Activated T-cell treated with anti-CD3 and anti-CD28 coated beads for 24 hours (primary cell): ENCODE data around the gene TRMU.
"Not testable (repeated sequence)": the region's sequence is repeated elsewhere in the genome, so short reads cannot be mapped to it uniquely, and the experiment has no call there.

ENCODE experiments used
- DNase-seq: peaks from one replicate; pipeline ENCODE4 v3.0.0-alpha.2; 2020; ENCODE audit warnings: low read depth

Gene TRMU

DNA sequence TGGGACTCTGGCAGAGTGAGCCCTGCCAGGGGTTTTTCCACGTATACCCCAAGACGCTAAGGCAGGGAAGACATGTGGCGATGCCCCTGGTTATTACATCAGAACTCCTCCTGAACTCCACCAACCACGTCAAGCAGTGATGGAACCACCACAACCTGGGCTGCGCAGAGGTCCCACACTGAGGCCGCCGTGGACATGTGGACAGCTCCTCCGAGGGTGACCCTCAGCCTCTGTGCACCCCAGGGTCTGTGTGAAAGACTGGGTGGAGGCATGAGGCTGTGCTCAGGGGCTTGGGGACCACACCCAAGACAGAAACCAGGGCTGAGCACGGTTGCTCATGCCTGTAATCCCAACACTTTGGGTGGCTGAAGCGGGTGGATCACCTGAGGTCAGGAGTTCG is 52.2 kb downstream of the TRMU start:
- DNase-seq, result no peak

- DNase-seq, result no peak
Measured at GRCh38 chr22:46388647-46389046, 53.1 kb downstream of the TRMU start.

- no peak for DNase-seq
Measured at GRCh38 chr22:46389081-46389480, 53.6 kb downstream of the TRMU start.

DNA sequence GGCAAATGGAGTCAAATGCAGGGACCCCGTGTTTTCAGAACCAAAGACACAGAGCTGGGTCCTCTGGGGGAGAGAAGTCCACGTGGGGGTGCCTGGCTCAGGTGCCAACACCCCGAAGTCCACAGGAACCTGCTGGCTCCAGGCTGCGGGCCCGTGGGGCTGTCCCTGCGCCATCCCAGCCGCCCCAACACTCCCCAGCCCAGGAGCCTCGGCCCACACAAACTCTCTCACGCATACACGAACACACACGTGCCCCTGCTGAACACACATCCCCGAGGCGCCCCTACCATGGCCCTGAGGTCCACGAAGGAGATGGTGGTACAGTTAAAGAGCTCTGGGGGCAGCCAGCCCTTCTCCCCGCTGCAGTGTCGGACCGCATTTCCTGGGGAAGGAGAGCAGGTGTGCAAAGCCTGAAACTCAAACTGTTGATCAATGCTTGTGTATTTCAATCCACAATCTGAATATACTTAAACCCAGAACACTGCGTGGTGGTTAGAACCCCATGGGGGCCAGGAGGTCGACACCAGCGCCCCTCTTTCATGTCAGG is 54.7 kb downstream of the TRMU start:
- no peak for DNase-seq

DNA sequence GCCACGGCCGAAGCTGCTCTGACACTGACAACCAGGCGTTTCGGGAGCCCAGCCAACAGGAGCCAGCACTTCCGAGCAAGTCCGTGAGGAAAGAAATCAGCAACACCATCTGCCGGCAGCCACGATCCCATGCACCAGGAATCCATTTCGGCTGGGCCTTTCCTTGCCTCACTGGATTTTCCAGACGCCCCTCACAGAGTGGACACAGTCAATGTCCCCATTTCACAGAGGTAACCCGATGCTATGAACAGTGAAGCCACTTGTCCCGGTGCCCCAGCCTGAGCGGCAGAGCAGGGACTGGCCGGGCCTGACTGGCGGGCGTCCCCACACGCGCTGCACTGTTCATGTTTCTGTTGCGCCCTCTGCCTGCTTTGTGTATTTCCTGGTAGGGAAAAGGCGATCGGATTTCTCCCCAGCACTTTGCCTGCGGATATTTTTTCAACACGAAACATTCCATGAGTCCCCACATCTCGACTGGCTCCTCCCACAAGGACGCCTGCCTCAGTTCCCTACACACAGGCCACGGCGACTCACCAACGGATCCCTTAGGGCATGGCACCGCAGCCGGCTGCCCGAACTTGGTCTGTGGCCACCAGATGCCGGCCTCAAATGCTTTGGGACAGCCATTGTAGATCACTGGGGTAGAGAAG is 55.3 kb downstream of the TRMU start:
- DNase-seq, result no peak

DNA sequence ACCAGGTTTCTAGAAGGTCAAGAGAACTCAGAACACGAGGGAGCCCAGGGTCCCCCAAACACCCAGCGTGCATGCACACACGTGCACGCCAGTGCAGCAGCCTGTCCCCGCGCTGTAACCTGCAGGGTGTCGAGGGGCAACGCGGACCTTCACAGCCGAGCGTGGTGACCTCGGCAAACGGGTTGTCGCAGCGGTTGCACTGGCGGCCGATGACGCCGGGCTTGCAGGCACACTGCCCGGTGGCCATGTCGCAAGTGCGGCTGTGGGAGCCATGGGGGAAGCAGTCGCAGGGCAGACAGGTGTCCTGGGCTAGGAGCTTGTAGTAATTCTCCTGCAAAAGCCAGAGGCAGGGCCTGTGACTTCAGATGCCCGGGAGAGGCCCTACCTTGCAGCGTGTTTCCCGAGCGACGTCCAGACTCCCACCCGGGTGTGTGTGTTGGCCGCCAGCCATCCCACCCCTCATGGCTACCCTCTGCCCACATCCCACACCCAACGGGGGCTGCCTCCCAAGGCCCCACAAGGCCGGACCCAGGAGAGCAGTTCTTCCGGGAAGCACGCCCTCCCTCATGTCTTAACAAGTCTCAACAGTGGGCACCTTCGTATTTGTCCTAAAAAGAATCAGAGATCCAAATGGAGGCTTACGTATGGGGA is 56.1 kb downstream of the TRMU start:
- DNase-seq, result no peak

- DNase-seq, result no peak
Measured at GRCh38 chr22:46392137-46392844, 56.8 kb downstream of the TRMU start.

DNA sequence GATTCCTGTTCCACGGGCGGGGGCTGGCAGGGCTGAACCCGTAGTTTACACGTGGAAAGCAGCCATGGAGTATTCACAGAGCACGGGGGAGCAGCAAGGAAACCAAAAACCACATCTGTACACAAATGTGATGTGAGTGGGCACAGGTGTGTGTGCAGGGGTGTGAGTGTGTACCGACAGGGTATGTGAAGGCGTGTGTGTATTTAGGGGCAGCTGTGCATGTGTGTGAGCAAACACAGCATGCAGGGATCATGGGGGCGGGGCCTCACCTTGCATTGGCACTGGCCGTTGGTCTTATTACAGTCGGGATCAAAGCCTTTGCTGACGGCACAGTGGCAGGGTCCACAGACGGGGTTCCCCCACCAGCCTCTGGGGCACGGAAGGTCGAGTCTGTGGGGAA is 58.4 kb downstream of the TRMU start:
- no peak for DNase-seq

DNA sequence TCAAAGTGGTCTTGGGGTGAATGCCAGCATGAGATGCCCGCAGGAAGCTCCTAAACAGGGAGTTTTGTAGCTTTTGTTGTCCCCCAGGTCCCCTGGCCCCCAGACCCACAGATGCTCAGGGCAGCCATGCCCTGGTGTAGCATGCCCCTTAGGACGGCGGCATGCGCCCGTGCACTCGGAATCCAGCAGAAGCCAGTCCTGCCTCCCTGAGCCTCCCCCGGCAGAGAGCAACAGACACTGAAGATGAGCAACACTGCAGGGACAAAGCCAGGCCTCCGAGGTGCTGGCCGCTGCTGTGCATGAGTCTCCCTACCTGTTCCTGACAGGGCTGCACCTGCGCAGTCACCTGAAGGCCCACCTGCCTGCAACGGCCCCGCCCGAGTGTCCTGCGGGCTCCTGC is 59.1 kb downstream of the TRMU start:
- no peak for DNase-seq

- DNase-seq, result no peak
Measured at GRCh38 chr22:46395145-46395544, 59.6 kb downstream of the TRMU start.

DNA sequence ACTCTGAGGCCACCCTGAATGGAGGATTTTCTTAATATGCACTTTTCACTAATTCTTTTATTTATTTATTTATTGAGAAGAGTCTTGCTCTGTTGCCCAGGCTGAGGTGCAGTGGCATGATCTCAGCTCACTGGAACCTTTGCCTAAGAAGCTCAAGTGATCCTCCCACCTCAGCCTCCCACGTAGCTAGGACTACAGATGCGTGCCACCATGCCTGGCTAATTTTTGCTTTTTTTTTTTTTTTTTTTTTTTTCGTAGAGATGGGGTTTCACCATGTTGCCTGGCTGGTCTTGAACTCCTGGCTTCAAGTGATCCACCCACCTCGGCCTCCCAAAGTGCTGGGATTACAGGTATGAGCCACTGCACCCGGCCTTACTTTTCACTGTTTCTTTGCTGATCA is 61.5 kb downstream of the TRMU start:
- not testable (repeated sequence) for DNase-seq

GRCh38 chr22:46397514-46397913 is 62.0 kb downstream of the TRMU start:
- DNase-seq, result no peak

DNA sequence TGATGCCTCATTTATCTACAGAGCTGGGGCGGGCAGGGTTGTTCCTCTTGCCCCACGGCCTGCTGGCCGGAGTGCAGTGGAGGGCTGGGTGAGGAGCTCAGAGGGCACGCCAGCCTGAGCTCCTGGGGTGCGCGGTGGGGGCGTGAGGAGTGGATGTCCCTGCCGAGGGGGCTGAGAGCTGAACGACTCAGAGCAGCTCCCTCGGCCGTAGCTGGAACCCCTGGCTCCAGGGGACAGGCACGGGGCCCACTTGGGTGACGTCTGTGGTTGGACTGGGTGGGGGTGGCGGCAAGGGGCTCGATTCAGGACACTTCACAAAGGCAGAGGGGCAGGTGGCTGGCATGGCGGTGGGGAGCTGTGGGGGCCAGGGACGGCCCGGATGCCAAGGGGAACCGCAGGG is 62.4 kb downstream of the TRMU start:
- DNase-seq, result no peak

GRCh38 chr22:46399251-46400024 is 63.9 kb downstream of the TRMU start:
- no peak for DNase-seq

DNA sequence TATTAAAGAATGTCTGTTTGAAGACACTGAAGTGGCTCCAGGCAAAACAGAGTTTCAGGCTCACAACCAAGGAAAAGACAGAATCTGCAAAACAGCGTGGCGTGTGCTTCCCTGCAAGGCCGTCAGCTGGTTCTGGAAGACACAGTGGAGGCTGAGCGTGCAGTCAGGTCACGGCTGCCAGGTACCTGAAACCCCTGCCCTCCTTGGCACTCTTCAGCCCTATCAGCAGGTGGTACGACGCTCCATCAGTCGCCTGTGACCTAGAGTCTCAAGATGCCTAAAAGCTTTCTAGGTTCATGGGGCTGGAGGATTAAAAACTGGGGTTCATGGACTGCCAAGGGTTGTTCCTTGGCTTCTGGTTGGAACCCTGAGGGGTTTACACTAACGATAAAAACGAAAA is 65.9 kb downstream of the TRMU start:
- no peak for DNase-seq

DNA sequence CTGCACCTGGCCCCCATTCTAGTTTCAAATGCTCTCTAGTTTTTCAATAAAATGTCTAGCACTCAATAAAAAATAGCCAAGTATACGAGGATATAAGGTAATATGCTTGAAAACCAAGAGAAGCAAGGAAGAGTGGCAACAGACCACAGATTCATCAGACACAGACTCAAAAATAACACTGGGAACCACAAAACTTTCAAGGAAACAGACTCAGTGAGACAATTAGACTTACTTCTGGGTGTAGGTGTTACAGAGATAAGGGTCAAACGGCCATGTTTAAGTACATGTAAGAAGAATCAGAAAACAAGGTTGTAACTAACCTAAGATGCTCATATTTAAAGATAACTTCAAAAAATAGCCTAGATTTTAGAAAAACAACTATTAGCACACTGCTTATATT is 67.0 kb downstream of the TRMU start:
- no peak for DNase-seq

- not testable (repeated sequence) for DNase-seq
Measured at GRCh38 chr22:46403880-46404279, 68.4 kb downstream of the TRMU start.

DNA sequence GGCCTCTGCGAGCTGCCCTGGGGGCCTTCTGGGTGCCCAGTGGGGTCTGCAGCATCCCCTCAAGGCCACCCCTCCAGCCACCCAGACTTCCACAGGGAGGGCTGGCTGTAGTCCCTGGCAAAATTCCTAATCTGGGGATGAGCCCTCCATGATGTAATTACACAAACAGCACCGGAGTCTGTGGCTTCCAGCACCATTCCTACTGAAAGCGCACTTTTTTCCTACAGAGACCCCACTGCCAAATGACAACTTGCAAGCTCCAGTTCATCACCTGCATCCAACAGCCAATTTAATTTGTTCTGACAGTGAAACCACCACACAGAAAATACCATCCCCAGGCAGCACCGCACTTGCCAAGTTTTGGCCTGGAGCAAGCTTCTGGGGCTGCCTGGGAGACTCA is 70.4 kb downstream of the TRMU start:
- DNase-seq, result no peak

- no peak for DNase-seq
Measured at GRCh38 chr22:46406349-46406748, 70.8 kb downstream of the TRMU start.

DNA sequence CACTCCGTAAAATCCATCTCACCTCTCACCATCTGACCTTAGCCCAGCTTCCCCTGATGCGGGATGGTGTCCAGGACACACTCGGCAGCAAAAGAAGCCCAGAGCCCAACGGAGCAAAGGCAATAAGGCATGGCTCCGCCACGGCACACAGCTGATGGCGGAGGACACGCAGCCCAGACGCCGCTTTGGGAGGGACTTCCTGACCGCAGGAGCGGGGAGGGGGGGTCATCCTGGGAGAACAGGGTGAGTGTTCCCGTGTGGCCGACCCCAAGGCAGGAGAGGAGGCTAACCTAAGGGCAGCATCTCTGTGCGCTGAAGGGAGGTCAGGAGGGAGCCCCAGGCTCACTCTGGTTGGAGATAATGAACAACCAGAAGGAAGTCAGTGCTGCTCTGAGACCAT is 71.3 kb downstream of the TRMU start:
- no peak for DNase-seq
